RWPE1 (cell line): ENCODE results near the gene SAMD7.

ENCODE experiments used
- CTCF ChIA-PET: fragments of 350-600 bp; sonication (Branson Sonifier 250); formaldehyde crosslinking; extraction: SDS; loops from one replicate; lab custom pipeline; 2021; lab: Yijun Ruan, JAX
- POLR2A ChIA-PET: fragments of 400-600 bp; formaldehyde crosslinking; extraction: SDS; loops from one replicate; lab custom pipeline; 2020; ENCODE audit warnings: antibody characterized with exemption; ENCODE audit not compliant: low non-redundant PET; lab: Yijun Ruan, JAX
- DNase-seq: peaks from one replicate; pipeline ENCODE4 v3.0.0; 2012; ENCODE audit warnings: low spot score
- H3K27ac ChIP-seq: fragments of 450-650 bp; 2 replicates; pipeline ENCODE4 v1.5.1; 2017
- TF ChIP-seq, protein P1 (sequence below): fragments of 450-650 bp; conservative IDR thresholded peaks from 2 replicates; pipeline ENCODE4 v1.5.1; 2017; ENCODE audit warnings: low read depth, mild to moderate bottlenecking

SAMD7 gene

DNA sequence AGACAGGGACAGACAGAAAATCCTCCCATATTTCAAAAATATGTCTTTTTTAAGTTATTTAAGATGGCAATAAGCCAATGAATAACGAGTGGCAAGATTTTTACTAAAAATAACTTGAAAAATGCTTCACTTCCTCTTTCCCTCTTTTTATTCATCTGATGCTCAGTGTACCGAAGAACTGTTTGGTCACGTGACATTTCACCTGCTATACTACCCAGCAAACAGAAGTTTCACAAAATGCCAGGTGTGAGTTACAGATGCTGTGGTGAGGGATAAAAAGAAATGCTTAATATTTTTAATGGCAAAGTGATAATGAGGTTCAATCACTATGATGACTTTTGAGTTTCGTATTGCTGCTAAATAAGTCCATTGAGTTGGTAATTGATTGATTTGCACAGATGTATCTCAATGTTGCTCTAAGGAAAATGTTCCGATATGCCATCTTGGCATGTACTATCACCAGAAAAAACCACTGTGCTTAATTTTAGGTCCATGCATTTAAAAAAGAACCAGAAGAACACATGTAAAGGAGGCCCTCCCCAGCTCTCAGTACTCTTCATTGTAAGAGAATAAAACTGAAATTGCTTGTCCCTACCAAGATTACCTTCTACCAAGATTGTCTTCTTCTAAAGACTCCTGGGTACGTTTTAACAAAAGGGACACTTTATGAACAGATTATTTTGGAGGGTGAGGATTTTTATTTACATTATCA, 29.3 kb downstream of the SAMD7 start:
- H3K27ac ChIP-seq: no peak overlapping the region
- no peak for DNase-seq
- CTCF ChIA-PET: no interaction called here
- POLR2A ChIA-PET: no interaction called here
- TF ChIP-seq, protein P1, sequence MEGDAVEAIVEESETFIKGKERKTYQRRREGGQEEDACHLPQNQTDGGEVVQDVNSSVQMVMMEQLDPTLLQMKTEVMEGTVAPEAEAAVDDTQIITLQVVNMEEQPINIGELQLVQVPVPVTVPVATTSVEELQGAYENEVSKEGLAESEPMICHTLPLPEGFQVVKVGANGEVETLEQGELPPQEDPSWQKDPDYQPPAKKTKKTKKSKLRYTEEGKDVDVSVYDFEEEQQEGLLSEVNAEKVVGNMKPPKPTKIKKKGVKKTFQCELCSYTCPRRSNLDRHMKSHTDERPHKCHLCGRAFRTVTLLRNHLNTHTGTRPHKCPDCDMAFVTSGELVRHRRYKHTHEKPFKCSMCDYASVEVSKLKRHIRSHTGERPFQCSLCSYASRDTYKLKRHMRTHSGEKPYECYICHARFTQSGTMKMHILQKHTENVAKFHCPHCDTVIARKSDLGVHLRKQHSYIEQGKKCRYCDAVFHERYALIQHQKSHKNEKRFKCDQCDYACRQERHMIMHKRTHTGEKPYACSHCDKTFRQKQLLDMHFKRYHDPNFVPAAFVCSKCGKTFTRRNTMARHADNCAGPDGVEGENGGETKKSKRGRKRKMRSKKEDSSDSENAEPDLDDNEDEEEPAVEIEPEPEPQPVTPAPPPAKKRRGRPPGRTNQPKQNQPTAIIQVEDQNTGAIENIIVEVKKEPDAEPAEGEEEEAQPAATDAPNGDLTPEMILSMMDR: no peak

DNA sequence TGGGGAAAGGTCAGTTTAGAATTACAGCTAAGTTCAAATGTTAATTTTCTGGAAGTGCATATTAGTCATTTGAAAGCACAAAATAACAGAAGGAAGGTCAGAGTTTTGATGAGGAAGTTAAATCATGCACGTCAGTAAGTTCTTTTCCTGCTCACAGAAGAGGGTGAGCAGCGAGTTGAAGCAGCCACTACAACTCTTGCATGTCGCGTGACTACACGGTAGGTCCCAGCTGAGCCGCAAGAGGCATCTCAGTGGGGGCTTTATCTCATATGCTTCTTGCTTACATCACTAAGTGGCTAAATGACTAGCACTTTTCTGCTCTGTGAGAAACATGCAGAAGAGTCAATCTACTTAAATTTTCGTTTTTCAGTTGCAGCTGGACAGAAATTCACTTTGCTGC, 33.9 kb downstream of the SAMD7 start:
- CTCF ChIA-PET: interaction anchor here (0.7 kb wide), 1 partner anchor 113 kb away, joined by 3 read pairs; no protein-coding TSS in a partner anchor
- TF ChIP-seq, protein P1: no peak
- POLR2A ChIA-PET: no interaction called here
- no peak for DNase-seq
- H3K27ac ChIP-seq: no peak overlapping the region

DNA sequence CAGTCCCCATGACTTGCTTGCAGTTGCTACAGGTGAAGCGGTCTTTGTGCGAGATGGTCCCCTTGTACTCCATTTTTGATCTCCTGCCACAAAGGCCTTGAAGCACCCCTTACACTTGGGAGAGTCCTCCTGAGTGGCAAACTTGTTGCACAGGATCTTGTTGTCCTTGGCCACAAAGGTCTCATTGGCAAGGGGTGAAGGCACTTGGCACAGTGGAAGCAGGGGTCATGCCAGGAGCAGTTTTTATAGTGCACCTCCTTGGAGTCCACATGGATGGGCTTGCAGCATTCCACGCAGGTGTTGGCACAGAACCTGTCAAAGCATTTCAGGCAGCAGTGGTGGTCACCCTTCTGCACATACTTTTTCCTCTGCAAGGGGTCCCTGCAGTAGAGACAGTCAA, 35.0 kb downstream of the SAMD7 start:
- CTCF ChIA-PET: interaction anchor here (0.5 kb wide), 1 partner anchor 75 kb away, joined by 4 read pairs; no protein-coding TSS in a partner anchor
- H3K27ac ChIP-seq: no peak overlapping the region
- TF ChIP-seq, protein P1: no peak
- POLR2A ChIA-PET: no interaction called here
- DNase-seq: no peak

DNA sequence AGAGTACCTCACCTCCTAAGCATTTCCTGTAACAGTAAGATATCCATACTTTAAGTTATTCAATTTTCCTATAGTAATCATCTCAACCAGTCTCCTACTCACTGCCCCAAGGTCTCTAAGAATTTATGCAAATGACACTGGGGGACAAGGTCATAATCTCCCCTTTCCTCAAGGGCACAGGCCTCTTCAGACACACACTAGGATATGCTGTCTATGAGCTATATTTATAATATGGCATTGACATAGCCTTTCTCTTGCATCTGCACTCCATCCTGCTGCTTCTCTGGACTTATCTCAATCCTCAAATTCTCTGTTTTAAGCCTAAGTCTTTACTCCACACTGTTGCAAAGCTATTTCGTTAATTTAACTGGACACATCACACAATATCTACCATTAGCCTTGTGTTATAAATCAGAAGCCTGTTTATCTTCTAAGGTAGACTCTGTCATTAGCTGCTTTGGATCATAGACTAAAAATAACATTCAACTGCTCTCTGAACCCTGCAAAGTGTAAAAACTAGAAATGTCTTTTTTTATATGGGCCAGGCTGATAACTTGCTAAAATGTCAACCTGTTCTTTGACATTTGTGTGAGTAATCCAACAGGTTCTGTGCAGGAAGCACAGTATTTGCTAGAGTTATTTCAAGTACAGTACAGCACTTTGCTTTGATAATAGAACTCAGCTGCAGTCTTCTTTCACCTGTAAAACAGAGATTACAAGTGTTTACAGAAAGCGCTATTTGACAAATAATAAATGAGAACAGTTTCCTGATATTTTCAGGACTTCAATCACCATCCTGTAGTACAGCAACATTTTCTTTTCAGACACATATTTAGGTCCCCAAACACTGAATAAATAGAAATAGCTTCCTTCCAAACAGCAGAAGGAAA, 37.4 kb downstream of the SAMD7 start:
- DNase-seq: no peak
- TF ChIP-seq, protein P1: no peak
- POLR2A ChIA-PET: interaction anchor here (1.4 kb wide), 1 partner anchor 18 kb away, joined by 6 read pairs; the partner anchor contains the start of gene SEC62
- no peak overlapping the region for H3K27ac ChIP-seq
- CTCF ChIA-PET: interaction anchor here (0.6 to 0.7 kb wide), 2 partner anchors 117 to 302 kb away, joined by 3 to 4 read pairs; no protein-coding TSS in a partner anchor

DNA sequence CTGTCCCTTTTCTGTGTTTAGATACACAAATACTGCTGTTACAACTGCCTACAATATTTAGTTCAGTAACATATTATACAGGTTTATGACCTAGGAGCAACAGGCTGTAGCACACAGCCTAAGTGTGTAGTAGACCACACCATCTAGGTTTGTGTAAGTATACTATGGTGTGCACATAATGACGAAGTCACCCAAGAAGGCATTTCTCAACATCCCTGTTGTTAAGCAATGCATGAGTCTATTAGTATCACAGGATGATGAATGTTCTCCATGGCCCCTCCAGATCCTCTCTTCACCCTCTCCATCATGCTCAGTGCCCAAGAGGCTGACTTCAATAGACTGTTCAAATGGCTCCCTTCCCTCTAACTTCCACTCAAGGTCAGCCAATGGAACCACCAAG, 40.7 kb downstream of the SAMD7 start:
- ChIA-PET CTCF (no interaction called here), POLR2A (no interaction called here)
- DNase-seq: no peak
- no peak overlapping the region for H3K27ac ChIP-seq
- TF ChIP-seq, protein P1: no peak

DNA sequence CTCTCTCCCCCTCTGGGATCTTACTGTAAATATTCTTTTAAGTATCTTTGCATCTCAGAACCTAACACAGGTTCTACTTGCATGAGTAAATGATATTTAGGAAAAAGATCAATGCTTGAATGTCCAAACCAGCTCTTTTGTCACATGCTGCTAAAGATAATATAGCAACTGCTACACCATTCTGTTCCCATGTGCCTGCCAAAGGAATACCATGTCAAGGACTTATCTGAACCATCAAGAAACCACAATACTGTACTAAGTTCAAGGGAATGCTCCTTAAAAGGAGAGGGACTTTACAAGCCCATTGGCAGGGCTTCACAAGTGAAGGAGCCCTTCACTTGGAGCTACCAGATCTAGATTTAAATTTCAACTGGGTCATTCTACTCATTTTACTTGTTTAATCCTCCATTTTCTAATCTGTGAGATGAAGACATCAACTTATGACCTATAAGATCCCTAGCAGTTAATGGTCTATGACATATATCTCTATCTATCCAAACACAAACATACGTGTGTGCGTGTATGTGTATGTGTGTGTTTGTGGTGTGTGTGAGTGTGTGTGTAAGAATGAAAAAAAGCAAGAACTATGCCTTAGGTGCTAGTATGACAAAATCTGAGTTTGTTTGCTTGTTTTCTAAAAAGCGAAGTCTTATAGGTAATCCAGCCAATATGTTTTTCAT, 42.2 kb downstream of the SAMD7 start:
- no peak overlapping the region for H3K27ac ChIP-seq
- ChIA-PET POLR2A (no interaction called here), CTCF (no interaction called here)
- no peak for DNase-seq
- TF ChIP-seq, protein P1: no peak
